Measurements from ENCODE around the gene OSBPL10.
"Not testable (repeated sequence)": the region's sequence is repeated elsewhere in the genome, so short reads cannot be mapped to it uniquely, and the experiment has no call there.

Gene OSBPL10

GRCh38 chr3:31885235-31885634 lies 95.8 kb downstream of the OSBPL10 start:
- DNase-seq: no peak

GRCh38 chr3:31884251-31884650 lies 96.8 kb downstream of the OSBPL10 start:
- DNase-seq: no peak

- no peak for DNase-seq
These were observed 98.2 kb downstream of the OSBPL10 start for GRCh38 chr3:31882895-31883294.

GRCh38 chr3:31882431-31882830 lies 98.6 kb downstream of the OSBPL10 start:
- DNase-seq: no peak

- DNase-seq: no peak
These were observed 100.5 kb downstream of the OSBPL10 start for GRCh38 chr3:31880482-31881078.

GRCh38 chr3:31880020-31880419 lies 101.0 kb downstream of the OSBPL10 start:
- no peak for DNase-seq

GRCh38 chr3:31879365-31879764 lies 101.7 kb downstream of the OSBPL10 start:
- no peak for DNase-seq

GRCh38 chr3:31878231-31878838 lies 102.7 kb downstream of the OSBPL10 start:
- no peak for DNase-seq

- no peak for DNase-seq
These were observed 104.7 kb downstream of the OSBPL10 start for GRCh38 chr3:31876331-31876730.

- no peak for DNase-seq
These were observed 105.6 kb downstream of the OSBPL10 start for GRCh38 chr3:31875437-31875836.

- DNase-seq: no peak
These were observed 107.7 kb downstream of the OSBPL10 start for GRCh38 chr3:31873254-31873820.

GRCh38 chr3:31871939-31872507 lies 109.0 kb downstream of the OSBPL10 start:
- no peak for DNase-seq

- not testable (repeated sequence) for DNase-seq
These were observed 111.0 kb downstream of the OSBPL10 start for GRCh38 chr3:31870111-31870510.

- no peak for DNase-seq
These were observed 112.8 kb downstream of the OSBPL10 start for GRCh38 chr3:31868236-31868635.

GRCh38 chr3:31862666-31863279 lies 118.3 kb downstream of the OSBPL10 start:
- no peak for DNase-seq

- no peak for DNase-seq
These were observed 119.2 kb downstream of the OSBPL10 start for GRCh38 chr3:31861826-31862225.

- not testable (repeated sequence) for DNase-seq
These were observed 120.4 kb downstream of the OSBPL10 start for GRCh38 chr3:31860642-31861041.

- DNase-seq: no peak
These were observed 121.8 kb downstream of the OSBPL10 start for GRCh38 chr3:31859245-31859644.

GRCh38 chr3:31858439-31858838 lies 122.6 kb downstream of the OSBPL10 start:
- DNase-seq: no peak

- no peak for DNase-seq
These were observed 127.5 kb downstream of the OSBPL10 start for GRCh38 chr3:31853580-31853979.

GRCh38 chr3:31851278-31851677 lies 129.8 kb downstream of the OSBPL10 start:
- DNase-seq: no peak

GRCh38 chr3:31848911-31849310 lies 132.2 kb downstream of the OSBPL10 start:
- DNase-seq: no peak

- DNase-seq: no peak
These were observed 132.8 kb downstream of the OSBPL10 start for GRCh38 chr3:31848163-31848818.

All from activated T-cell treated with anti-CD3 and anti-CD28 coated beads for 4 hours (primary cell).